Measurements from ENCODE around the gene NFATC2.

The NFATC2 gene

GRCh38 chr20:51369503-51369902 lies 173.0 kb downstream of the NFATC2 start:
- no peak for DNase-seq

- DNase-seq = no peak
Measured at GRCh38 chr20:51368461-51369211, 173.9 kb downstream of the NFATC2 start.

- no peak for DNase-seq
Measured at GRCh38 chr20:51366155-51366886, 176.2 kb downstream of the NFATC2 start.

- no peak for DNase-seq
Measured at GRCh38 chr20:51365670-51366069, 176.8 kb downstream of the NFATC2 start.

- no peak for DNase-seq
Measured at GRCh38 chr20:51363813-51364212, 178.7 kb downstream of the NFATC2 start.

GRCh38 chr20:51363378-51363777 lies 179.1 kb downstream of the NFATC2 start:
- no peak for DNase-seq

GRCh38 chr20:51362254-51362653 lies 180.3 kb downstream of the NFATC2 start:
- DNase-seq = no peak

GRCh38 chr20:51361258-51361657 lies 181.3 kb downstream of the NFATC2 start:
- DNase-seq = no peak

- no peak for DNase-seq
Measured at GRCh38 chr20:51360451-51361201, 181.9 kb downstream of the NFATC2 start.

GRCh38 chr20:51359947-51360346 lies 182.6 kb downstream of the NFATC2 start:
- DNase-seq = no peak

- no peak for DNase-seq
Measured at GRCh38 chr20:51359401-51359800, 183.1 kb downstream of the NFATC2 start.

- DNase-seq = no peak
Measured at GRCh38 chr20:51358032-51358724, 184.3 kb downstream of the NFATC2 start.

GRCh38 chr20:51357543-51357942 lies 185.0 kb downstream of the NFATC2 start:
- no peak for DNase-seq

- DNase-seq = no peak
Measured at GRCh38 chr20:51356871-51357270, 185.6 kb downstream of the NFATC2 start.

GRCh38 chr20:51354769-51355319 lies 187.7 kb downstream of the NFATC2 start:
- DNase-seq = no peak

GRCh38 chr20:51354191-51354768 lies 188.2 kb downstream of the NFATC2 start:
- no peak for DNase-seq

GRCh38 chr20:51353491-51353890 lies 189.0 kb downstream of the NFATC2 start:
- DNase-seq = no peak

GRCh38 chr20:51352791-51353190 lies 189.7 kb downstream of the NFATC2 start:
- no peak for DNase-seq

GRCh38 chr20:51350941-51351631 lies 191.4 kb downstream of the NFATC2 start:
- DNase-seq = no peak

GRCh38 chr20:51348876-51349275 lies 193.6 kb downstream of the NFATC2 start:
- DNase-seq = no peak

GRCh38 chr20:51347831-51348230 lies 194.7 kb downstream of the NFATC2 start:
- DNase-seq = no peak

Data from stimulated activated CD8-positive, alpha-beta memory T cell treated with anti-CD3 and anti-CD28 coated beads, Interleukin-4, amount 100 ng/mL, for 48 hours (primary cell).